ENCODE measurements around the gene SAMD10.
A peak's percentile ranks its signal among the peaks of the same experiment; 100 is the strongest.

Gene SAMD10

GRCh38 chr20:63979557-63980316, at the start of gene SAMD10:
SAMD10 (minus strand) TSS chr20:63979642; CDS start chr20:63979467, 175 bp downstream.
- H3K27ac ChIP-seq, result peak within 1 kb of the TSS; percentile 96
- TF ChIP-seq ZFX (IDR thresholded peaks at IDR 0.05; ENCODE audit: borderline replicate concordance), result no peak
- no peak for TF ChIP-seq CTCF (IDR thresholded peaks at IDR 0.05)

- TF ChIP-seq ZFX (IDR thresholded peaks at IDR 0.05; ENCODE audit: borderline replicate concordance) (no peak), CTCF (IDR thresholded peaks at IDR 0.05) (no peak)
- no peak overlapping the region for H3K27ac ChIP-seq
Measured at GRCh38 chr20:64027981-64028685, 48.7 kb upstream of the SAMD10 start.

GRCh38 chr20:64025826-64026412, 46.5 kb upstream of the SAMD10 start:
- H3K27ac ChIP-seq, result no peak overlapping the region
- no peak for TF ChIP-seq CTCF (IDR thresholded peaks at IDR 0.05)
- no peak for TF ChIP-seq ZFX (IDR thresholded peaks at IDR 0.05; ENCODE audit: borderline replicate concordance)

- TF ChIP-seq ZFX (IDR thresholded peaks at IDR 0.05; ENCODE audit: borderline replicate concordance) (no peak), CTCF (IDR thresholded peaks at IDR 0.05) (no peak)
- H3K27ac ChIP-seq, result no peak overlapping the region
Measured at GRCh38 chr20:64025101-64025825, 45.8 kb upstream of the SAMD10 start.

GRCh38 chr20:64024141-64024990, 44.9 kb upstream of the SAMD10 start:
- H3K27ac ChIP-seq, result no peak overlapping the region
- TF ChIP-seq ZFX (IDR thresholded peaks at IDR 0.05; ENCODE audit: borderline replicate concordance) (no peak), CTCF (IDR thresholded peaks at IDR 0.05) (no peak)

- no peak for TF ChIP-seq CTCF (IDR thresholded peaks at IDR 0.05)
- TF ChIP-seq ZFX (IDR thresholded peaks at IDR 0.05; ENCODE audit: borderline replicate concordance), result no peak
- no peak overlapping the region for H3K27ac ChIP-seq
Measured at GRCh38 chr20:64023361-64024140, 44.1 kb upstream of the SAMD10 start.

Measured in 22Rv1 (cell line).